ENCODE measurements around the gene IRF2BP2. TPM values are rescaled to one million over a fixed set of nuclear protein-coding genes. Genes with fewer than 3 reads are reported as not detected.

Gene IRF2BP2
- 158 TPM for total RNA-seq (ENCODE audit: unreplicated experiment)
- long read RNA-seq, full-length matches to known transcripts = 6 of 14 reads
- long read RNA-seq, partial matches to known transcripts = 0 of 14 reads
- long read RNA-seq, other reads (novel, unspliced or antisense) = 8 of 14 reads

DNA sequence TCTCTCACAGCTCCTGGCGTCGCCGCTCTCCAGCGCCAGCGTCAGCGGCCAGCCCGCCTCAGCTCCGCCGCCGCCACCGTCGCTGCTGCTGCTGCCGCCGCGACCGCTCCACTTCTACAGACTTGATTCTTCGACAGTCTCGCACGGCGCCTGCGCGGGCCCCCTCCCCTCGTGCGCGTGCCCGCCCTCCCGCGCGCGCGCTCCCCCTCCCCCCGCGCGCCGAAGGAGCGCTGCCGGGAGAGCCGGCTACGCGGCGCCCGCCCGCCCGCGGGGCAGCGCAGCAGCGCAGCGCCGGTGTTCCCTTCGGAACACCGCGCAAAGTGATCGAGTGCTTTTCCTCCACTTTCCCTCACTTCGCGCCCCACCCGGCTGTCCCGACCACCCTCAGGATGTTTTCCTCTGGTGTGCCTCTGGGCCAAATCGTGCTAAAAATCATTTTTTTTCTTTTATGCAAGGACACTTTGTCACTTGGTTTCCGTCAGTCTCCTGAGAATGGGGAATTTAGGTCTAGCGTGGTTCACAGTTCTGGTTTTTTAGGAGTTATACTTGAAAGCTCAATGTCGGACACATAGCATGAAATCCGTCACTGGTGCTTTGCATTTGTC, at the start of gene IRF2BP2:
Gene IRF2BP2, minus strand, starts transcription at position 118 of the 605 bp plus-strand sequence. CDS start 684 bp downstream, outside the sequence.
- Mint-ChIP-seq H3K27me3 (ENCODE audit: unreplicated experiment) (peaks cover 15% of the 10 kb centered on the region), H3K9me3 (ENCODE audit: unreplicated experiment) (peaks cover 4% of the 10 kb centered on the region), H3K4me1 (ENCODE audit: unreplicated experiment) (peaks cover 53% of the 10 kb centered on the region), H3K4me3 (ENCODE audit: unreplicated experiment) (peak within 1 kb of the TSS; percentile 99), H3K36me3 (ENCODE audit: low read depth, unreplicated experiment) (peaks cover 35% of the 10 kb centered on the region), H3K27ac (ENCODE audit: unreplicated experiment) (peak within 1 kb of the TSS; percentile 99)
- TF ChIP-seq, protein P1, sequence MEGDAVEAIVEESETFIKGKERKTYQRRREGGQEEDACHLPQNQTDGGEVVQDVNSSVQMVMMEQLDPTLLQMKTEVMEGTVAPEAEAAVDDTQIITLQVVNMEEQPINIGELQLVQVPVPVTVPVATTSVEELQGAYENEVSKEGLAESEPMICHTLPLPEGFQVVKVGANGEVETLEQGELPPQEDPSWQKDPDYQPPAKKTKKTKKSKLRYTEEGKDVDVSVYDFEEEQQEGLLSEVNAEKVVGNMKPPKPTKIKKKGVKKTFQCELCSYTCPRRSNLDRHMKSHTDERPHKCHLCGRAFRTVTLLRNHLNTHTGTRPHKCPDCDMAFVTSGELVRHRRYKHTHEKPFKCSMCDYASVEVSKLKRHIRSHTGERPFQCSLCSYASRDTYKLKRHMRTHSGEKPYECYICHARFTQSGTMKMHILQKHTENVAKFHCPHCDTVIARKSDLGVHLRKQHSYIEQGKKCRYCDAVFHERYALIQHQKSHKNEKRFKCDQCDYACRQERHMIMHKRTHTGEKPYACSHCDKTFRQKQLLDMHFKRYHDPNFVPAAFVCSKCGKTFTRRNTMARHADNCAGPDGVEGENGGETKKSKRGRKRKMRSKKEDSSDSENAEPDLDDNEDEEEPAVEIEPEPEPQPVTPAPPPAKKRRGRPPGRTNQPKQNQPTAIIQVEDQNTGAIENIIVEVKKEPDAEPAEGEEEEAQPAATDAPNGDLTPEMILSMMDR (IDR thresholded peaks at IDR 0.05; ENCODE audit: unreplicated experiment) = no peak
- peak; percentile 84 for DNase-seq (ENCODE audit: low spot score)

DNA sequence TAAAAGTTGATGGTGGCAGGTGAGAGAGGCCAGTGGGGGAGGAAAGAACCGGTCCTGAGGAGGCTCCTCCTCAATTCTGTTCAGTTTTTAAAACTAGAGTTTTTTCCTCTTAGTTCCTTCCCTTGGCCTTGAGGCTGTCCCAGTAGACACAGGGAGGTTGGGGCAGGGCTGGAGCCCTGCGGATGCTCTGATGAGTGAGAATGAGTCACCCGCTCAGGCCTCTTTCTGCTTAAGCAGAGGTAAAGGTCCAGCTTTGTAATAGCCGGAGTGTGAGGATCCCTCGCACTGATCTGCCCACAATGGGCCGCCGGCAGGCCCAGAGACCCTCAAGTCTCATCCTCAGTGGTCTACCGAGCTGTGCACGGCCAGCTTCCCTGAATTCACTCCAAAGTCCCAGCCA, 49.6 kb upstream of the IRF2BP2 start:
- no peak for DNase-seq (ENCODE audit: low spot score)
- Mint-ChIP-seq H3K4me1 (ENCODE audit: unreplicated experiment) (peaks cover 27% of the 10 kb centered on the region), H3K4me3 (ENCODE audit: unreplicated experiment) (no peak overlapping the region), H3K9me3 (ENCODE audit: unreplicated experiment) (no peaks in the 10 kb centered on the region), H3K27me3 (ENCODE audit: unreplicated experiment) (peaks cover 4% of the 10 kb centered on the region), H3K27ac (ENCODE audit: unreplicated experiment) (no peak overlapping the region), H3K36me3 (ENCODE audit: low read depth, unreplicated experiment) (no peaks in the 10 kb centered on the region)
- TF ChIP-seq, protein P1 (IDR thresholded peaks at IDR 0.05; ENCODE audit: unreplicated experiment) = no peak

DNA sequence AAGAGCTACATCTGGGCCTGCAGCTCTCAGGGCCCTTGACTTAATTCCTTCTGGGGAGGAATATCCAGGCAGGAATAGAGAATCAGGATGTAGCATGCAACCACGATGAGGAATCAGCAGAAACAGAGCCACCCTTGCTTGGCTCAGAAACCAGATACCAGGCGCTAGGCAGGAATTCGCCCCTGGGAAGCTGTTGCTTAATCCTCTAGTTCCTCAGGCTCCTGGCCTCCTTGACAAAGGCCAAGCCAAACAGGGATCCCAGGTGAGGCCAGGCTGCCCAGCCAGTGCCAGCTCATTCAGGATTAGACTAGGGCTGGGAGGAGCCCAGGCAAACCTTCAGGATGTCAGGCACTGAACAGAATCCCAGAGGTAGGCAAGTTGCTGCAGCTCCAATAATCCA, 48.2 kb upstream of the IRF2BP2 start:
- no peak overlapping the region for H3K27ac Mint-ChIP-seq (ENCODE audit: unreplicated experiment)
- DNase-seq (ENCODE audit: low spot score) = no peak
- TF ChIP-seq, protein P1 (IDR thresholded peaks at IDR 0.05; ENCODE audit: unreplicated experiment) = no peak
- H3K4me1 Mint-ChIP-seq (ENCODE audit: unreplicated experiment) = peaks cover 23% of the 10 kb centered on the region
- H3K4me3 Mint-ChIP-seq (ENCODE audit: unreplicated experiment) = no peak overlapping the region
- H3K27me3 Mint-ChIP-seq (ENCODE audit: unreplicated experiment) = peaks cover under 1% of the 10 kb centered on the region
- no peaks in the 10 kb centered on the region for H3K36me3 Mint-ChIP-seq (ENCODE audit: low read depth, unreplicated experiment)
- H3K9me3 Mint-ChIP-seq (ENCODE audit: unreplicated experiment) = no peaks in the 10 kb centered on the region

DNA sequence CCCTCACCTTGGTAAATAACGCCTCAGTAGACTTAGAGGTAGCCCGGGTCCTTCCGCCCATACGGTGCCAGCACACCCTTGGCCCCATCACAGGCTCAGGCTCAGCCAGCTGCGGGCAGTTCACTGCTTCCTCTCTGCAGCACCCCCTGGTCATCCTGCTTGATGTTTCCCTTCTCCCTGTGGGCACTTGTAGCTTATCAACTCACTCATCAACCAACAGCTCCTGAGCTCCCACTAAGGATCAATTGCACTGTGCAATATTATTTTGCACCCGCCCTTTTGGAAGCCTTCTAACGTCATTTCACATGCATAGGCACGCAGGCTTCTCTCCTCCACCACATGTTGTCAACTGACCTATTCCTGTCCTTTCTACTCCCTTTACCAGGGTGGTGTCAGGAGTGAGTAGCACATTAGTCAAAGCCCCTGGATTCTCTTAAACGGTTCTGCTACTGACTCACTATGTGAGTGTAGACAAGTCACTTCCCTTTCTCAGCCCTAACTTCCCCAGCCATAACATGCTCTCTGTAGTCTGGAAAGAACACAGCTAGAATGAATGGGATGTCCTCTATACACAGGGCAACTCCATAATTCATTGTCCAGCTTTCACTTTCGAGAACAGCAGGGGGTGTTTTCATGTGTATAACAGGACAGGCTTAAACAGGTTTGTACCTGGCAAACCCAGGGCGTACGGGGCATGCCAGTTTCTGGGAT, 47.1 kb upstream of the IRF2BP2 start:
- TF ChIP-seq, protein P1 (IDR thresholded peaks at IDR 0.05; ENCODE audit: unreplicated experiment) = no peak
- Mint-ChIP-seq H3K27ac (ENCODE audit: unreplicated experiment) (no peak overlapping the region), H3K36me3 (ENCODE audit: low read depth, unreplicated experiment) (no peaks in the 10 kb centered on the region), H3K9me3 (ENCODE audit: unreplicated experiment) (no peaks in the 10 kb centered on the region), H3K4me1 (ENCODE audit: unreplicated experiment) (peaks cover 23% of the 10 kb centered on the region), H3K4me3 (ENCODE audit: unreplicated experiment) (no peak overlapping the region), H3K27me3 (ENCODE audit: unreplicated experiment) (no peaks in the 10 kb centered on the region)
- no peak for DNase-seq (ENCODE audit: low spot score)

Measured in endothelial cell (in vitro differentiated cells).